CD14-positive monocyte (primary cell): ENCODE measurements around the gene WNT5A. TPM values are rescaled to one million over a fixed set of nuclear protein-coding genes. Genes with fewer than 3 reads are reported as not detected.

Experiments
- DNase-seq, 3 donors: peaks; one replicate each; pipeline ENCODE4 v3.0.0-alpha.2; 2011 to 2022
- H2AFZ ChIP-seq: 2 replicates; pipeline ENCODE4 v1.6.0; 2012; ENCODE audit warnings: mild to moderate bottlenecking, low read depth, low read length, inconsistent platforms; ENCODE audit not compliant: insufficient read depth, poor library complexity, severe bottlenecking
- H3K27ac ChIP-seq, 2 donors: 1 replicate in 1 of 2; 2 replicates in 1 of 2; pipeline ENCODE4 v1.5.1; 2012 to 2013; ENCODE audit warnings: low read length in 2 of 2, control low read depth in 1 of 2, inconsistent platforms in 1 of 2, low read depth in 1 of 2, mild to moderate bottlenecking in 1 of 2
- H3K27me3 ChIP-seq, 2 donors: one replicate each; pipeline versions ENCODE4 v1.6.0 to v1.6.1; 2011 to 2013; ENCODE audit warnings: low read length in 2 of 2; ENCODE audit not compliant: control insufficient read depth in 2 of 2, insufficient read depth in 2 of 2
- H3K36me3 ChIP-seq, 2 donors: replicated peaks in 1 of 2; 1 replicate in 1 of 2; 2 replicates in 1 of 2; pipeline versions ENCODE4 v1.5.1 to v1.6.1; 2012 to 2013; ENCODE audit warnings: low read length in 2 of 2, control low read depth in 1 of 2, inconsistent platforms in 1 of 2, mild to moderate bottlenecking in 1 of 2; ENCODE audit not compliant: insufficient read depth in 2 of 2, control insufficient read depth in 1 of 2
- H3K4me1 ChIP-seq, 2 donors: 1 replicate in 1 of 2; 2 replicates in 1 of 2; pipeline versions ENCODE4 v1.5.1 to v1.6.1; 2012 to 2013; ENCODE audit warnings: low read length in 2 of 2, control low read depth in 1 of 2, inconsistent platforms in 1 of 2, mild to moderate bottlenecking in 1 of 2, moderate library complexity in 1 of 2; ENCODE audit not compliant: insufficient read depth in 2 of 2, control insufficient read depth in 1 of 2
- H3K4me2 ChIP-seq: replicated peaks from 2 replicates; pipeline ENCODE3; 2012; ENCODE audit warnings: low read length, moderate library complexity, mild to moderate bottlenecking; ENCODE audit not compliant: poor library complexity, severe bottlenecking; ENCODE audit errors: extremely low read depth
- H3K4me3 ChIP-seq, 3 experiments: fragments of 200-600 bp in 1 of 3; sonication (generic) in 1 of 3; replicated peaks in 1 of 3; 1 replicate in 2 of 3; 2 replicates in 1 of 3; pipeline ENCODE4 v1.5.1; 2011 to 2013; ENCODE audit warnings: low read length in 3 of 3, mild to moderate bottlenecking in 3 of 3, control low read depth in 2 of 3, low read depth in 2 of 3, inconsistent platforms in 1 of 3, moderate library complexity in 1 of 3
- H3K79me2 ChIP-seq: 2 replicates; pipeline ENCODE4 v1.6.0; 2012; ENCODE audit warnings: mild to moderate bottlenecking, control low read depth, inconsistent platforms, low read length, moderate library complexity; ENCODE audit not compliant: insufficient read depth
- H3K9ac ChIP-seq: 2 replicates; pipeline ENCODE4 v1.6.0; 2017; ENCODE audit warnings: low read length, mild to moderate bottlenecking; ENCODE audit not compliant: insufficient read depth, poor library complexity, severe bottlenecking
- H3K9me3 ChIP-seq, 2 donors: replicated peaks in 1 of 2; 1 replicate in 1 of 2; 2 replicates in 1 of 2; pipeline versions ENCODE4 v1.5.1 to v1.6.1; 2012 to 2013; ENCODE audit warnings: low read length in 2 of 2, control low read depth in 1 of 2; ENCODE audit not compliant: control insufficient read depth in 1 of 2, insufficient read depth in 1 of 2
- H4K20me1 ChIP-seq: 2 replicates; pipeline ENCODE4 v1.6.0; 2012; ENCODE audit warnings: mild to moderate bottlenecking, low read length, control low read depth, moderate library complexity; ENCODE audit not compliant: insufficient read depth
- H3K27ac Mint-ChIP-seq, 7 donors: one replicate each; pipeline ENCODE4 v1.8.0; 2020; ENCODE audit warnings: mild to moderate bottlenecking in 7 of 7, mixed read lengths in 7 of 7, moderate library complexity in 6 of 7, inconsistent platforms in 2 of 7
- H3K27me3 Mint-ChIP-seq, 3 donors: one replicate each; pipeline ENCODE4 v1.8.0; 2021 to 2022; ENCODE audit warnings: low read depth in 3 of 3, mild to moderate bottlenecking in 3 of 3, mixed read lengths in 3 of 3, moderate library complexity in 3 of 3, inconsistent platforms in 1 of 3
- H3K36me3 Mint-ChIP-seq, 2 donors: one replicate each; pipeline ENCODE4 v1.8.0; 2020; ENCODE audit warnings: mixed read lengths in 2 of 2, inconsistent platforms in 1 of 2, mild to moderate bottlenecking in 1 of 2
- H3K4me1 Mint-ChIP-seq: one replicate; pipeline ENCODE4 v1.8.0; 2020; ENCODE audit warnings: mild to moderate bottlenecking, mixed read lengths
- H3K4me3 Mint-ChIP-seq, 2 donors: one replicate each; pipeline ENCODE4 v1.8.0; 2020; ENCODE audit warnings: mild to moderate bottlenecking in 2 of 2, mixed read lengths in 2 of 2, moderate library complexity in 1 of 2
- H3K9me3 Mint-ChIP-seq, 7 donors: one replicate each; pipeline ENCODE4 v1.8.0; 2020 to 2022; ENCODE audit warnings: mixed read lengths in 7 of 7, mild to moderate bottlenecking in 6 of 7, moderate library complexity in 6 of 7, inconsistent platforms in 2 of 7
- WGBS: methylation state at CpG from one replicate; pipeline ENCODE4 v1.1.5; 2013; ENCODE audit warnings: missing lambda C conversion rate; ENCODE audit not compliant: insufficient coverage; 5-methylcytosine and 5-hydroxymethylcytosine counted together
- intact Hi-C, 2 donors: fragments of 100-400 bp; cut with micrococcal nuclease; formaldehyde crosslinking; loops; one replicate each; pipeline versions ENCODE4 v1.15.0 to v1.15.1; 2023
- polyA plus RNA-seq, 3 donors: library from polyadenylated mRNA; depleted of rRNA in 1 of 3; unstranded in 2 of 3; stranded (reverse) in 1 of 3; fragments of 300-500 nt in 2 of 3; fragments of >200 nt in 1 of 3; fragmentation: Illumina TruSeq in 2 of 3; gene quantifications; 1 replicate in 2 of 3; 2 replicates in 1 of 3; pipeline ENCODE4 v1.2.3, GENCODE V29; 2012 to 2021
- TF ChIP-seq, protein P1 (sequence below): fragments of 200-600 bp; IDR thresholded peaks from one replicate; pipeline ENCODE4 v1.8.0; 2022; ENCODE audit warnings: antibody characterized with exemption, mild to moderate bottlenecking

Gene WNT5A
- polyA plus RNA-seq, 3 donors: 0.01 to 0.03 TPM; not detected in 1

DNA sequence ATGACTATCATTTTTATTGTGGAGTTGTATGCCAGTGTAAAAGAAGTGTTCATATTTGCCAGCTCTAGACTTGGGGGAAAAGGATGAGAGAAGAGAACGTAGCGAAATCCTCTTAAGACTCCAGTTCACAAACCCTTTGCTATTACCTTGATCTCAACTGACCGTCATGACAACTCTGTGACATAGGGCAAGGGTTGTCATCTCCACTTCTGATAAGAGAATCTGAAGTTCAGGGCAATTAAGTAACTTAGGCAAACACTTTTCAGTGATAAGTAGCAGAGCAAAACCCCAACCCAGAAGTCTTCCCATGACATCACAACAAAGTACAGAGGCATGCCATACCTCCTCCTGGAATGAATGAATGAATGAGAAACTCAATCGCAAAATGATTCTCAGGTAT is 40.3 kb upstream of the WNT5A start:
- no peak overlapping the region for H3K27ac ChIP-seq
- Mint-ChIP-seq H3K27me3 (peaks cover 0 to 7% (median 2%) of the 10 kb centered on the region in 3 donors), H3K9me3 (peaks cover 0 to 3% (median 0%) of the 10 kb centered on the region in 7 donors), H3K27ac (no peak overlapping the region), H3K36me3 (no peaks in the 10 kb centered on the region), H3K4me3 (no peak overlapping the region), H3K4me1 (no peaks in the 10 kb centered on the region)
- no peaks in the 10 kb centered on the region for H3K4me1 ChIP-seq
- H3K4me3 ChIP-seq: no peak overlapping the region
- intact Hi-C loops: no loop called here
- no peak for DNase-seq
- no peak overlapping the region for H3K4me2 ChIP-seq
- no peak overlapping the region for H2AFZ ChIP-seq
- TF ChIP-seq, protein P1, sequence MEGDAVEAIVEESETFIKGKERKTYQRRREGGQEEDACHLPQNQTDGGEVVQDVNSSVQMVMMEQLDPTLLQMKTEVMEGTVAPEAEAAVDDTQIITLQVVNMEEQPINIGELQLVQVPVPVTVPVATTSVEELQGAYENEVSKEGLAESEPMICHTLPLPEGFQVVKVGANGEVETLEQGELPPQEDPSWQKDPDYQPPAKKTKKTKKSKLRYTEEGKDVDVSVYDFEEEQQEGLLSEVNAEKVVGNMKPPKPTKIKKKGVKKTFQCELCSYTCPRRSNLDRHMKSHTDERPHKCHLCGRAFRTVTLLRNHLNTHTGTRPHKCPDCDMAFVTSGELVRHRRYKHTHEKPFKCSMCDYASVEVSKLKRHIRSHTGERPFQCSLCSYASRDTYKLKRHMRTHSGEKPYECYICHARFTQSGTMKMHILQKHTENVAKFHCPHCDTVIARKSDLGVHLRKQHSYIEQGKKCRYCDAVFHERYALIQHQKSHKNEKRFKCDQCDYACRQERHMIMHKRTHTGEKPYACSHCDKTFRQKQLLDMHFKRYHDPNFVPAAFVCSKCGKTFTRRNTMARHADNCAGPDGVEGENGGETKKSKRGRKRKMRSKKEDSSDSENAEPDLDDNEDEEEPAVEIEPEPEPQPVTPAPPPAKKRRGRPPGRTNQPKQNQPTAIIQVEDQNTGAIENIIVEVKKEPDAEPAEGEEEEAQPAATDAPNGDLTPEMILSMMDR: no peak
- no peak overlapping the region for H3K9ac ChIP-seq
- no peaks in the 10 kb centered on the region for H3K9me3 ChIP-seq
- no peaks in the 10 kb centered on the region for H4K20me1 ChIP-seq
- no peaks in the 10 kb centered on the region for H3K36me3 ChIP-seq
- no peaks in the 10 kb centered on the region for H3K79me2 ChIP-seq
- WGBS: no CpG with 5 or more reads among the region's 4 CpGs
- H3K27me3 ChIP-seq: no peaks in the 10 kb centered on the region

DNA sequence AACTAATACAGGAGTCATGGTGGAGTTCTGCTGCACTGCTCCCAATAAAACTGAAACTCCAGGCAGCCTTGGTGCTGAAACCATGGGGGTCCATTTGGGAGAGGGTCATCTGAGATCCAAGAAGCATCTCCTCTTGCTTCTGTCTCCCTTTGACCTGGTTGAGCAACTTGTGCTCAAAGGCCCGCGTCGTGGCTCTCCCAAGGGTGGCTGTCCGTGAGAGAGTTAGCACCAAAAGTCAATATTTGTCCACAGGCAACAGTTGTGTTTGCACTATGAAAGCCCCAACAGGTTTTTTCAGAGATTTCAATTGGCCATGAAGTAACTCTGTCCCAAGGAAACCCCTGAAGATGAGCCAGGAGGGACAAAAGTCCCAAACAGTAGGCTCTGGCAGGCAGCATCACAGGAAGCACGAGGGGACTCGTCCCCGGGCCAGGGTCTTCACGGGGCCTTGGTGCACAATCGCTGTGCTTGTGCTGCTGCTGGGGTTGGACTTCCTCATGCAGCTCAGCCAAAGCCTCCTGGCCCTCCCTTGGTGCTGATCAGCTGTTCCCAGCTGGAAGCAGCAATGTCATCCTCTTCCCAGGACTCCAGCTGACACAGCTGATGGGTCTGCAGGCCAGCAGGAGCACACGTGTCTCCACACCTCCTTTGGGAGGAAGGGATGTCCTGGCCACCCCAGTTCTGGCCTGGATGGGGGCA is 39.4 kb upstream of the WNT5A start:
- H3K79me2 ChIP-seq: no peaks in the 10 kb centered on the region
- H3K4me3 ChIP-seq: no peak overlapping the region
- H4K20me1 ChIP-seq: no peaks in the 10 kb centered on the region
- Mint-ChIP-seq H3K4me3 (no peak overlapping the region), H3K4me1 (no peaks in the 10 kb centered on the region), H3K27me3 (peaks cover 0 to 6% (median 2%) of the 10 kb centered on the region in 3 donors), H3K36me3 (no peaks in the 10 kb centered on the region), H3K9me3 (peaks cover 0 to 3% (median 0%) of the 10 kb centered on the region in 7 donors), H3K27ac (no peak overlapping the region)
- 90% methylated on average over 9 of the region's 10 CpGs for WGBS
- H3K9ac ChIP-seq: no peak overlapping the region
- H3K27ac ChIP-seq: no peak overlapping the region
- intact Hi-C loops: no loop called here
- H3K4me1 ChIP-seq: no peaks in the 10 kb centered on the region
- H3K4me2 ChIP-seq: no peak overlapping the region
- H2AFZ ChIP-seq: no peak overlapping the region
- H3K9me3 ChIP-seq: no peaks in the 10 kb centered on the region
- H3K36me3 ChIP-seq: no peaks in the 10 kb centered on the region
- TF ChIP-seq, protein P1: no peak
- no peaks in the 10 kb centered on the region for H3K27me3 ChIP-seq
- DNase-seq: no peak
